H9 (cell line): ENCODE results near the gene MRPL54. TPM values are rescaled to one million over a fixed set of nuclear protein-coding genes. Genes with fewer than 3 reads are reported as not detected.
A peak's percentile ranks its signal among the peaks of the same experiment; 100 is the strongest.

Experiments
- DNase-seq: peaks from one replicate; pipeline ENCODE4 v3.0.0-alpha.2; 2017
- H2AFZ ChIP-seq: one replicate; pipeline ENCODE4 v1.6.1; 2013; ENCODE audit warnings: mild to moderate bottlenecking, low read length, control low read depth, moderate library complexity
- H2AK5ac ChIP-seq: 2 replicates; pipeline ENCODE4 v1.6.1; 2013; ENCODE audit warnings: low read length, control low read depth, mixed read lengths; ENCODE audit not compliant: insufficient read length
- H2BK120ac ChIP-seq: one replicate; pipeline ENCODE4 v1.6.1; 2013; ENCODE audit warnings: low read depth, mild to moderate bottlenecking, low read length, control low read depth, inconsistent platforms; ENCODE audit not compliant: poor library complexity, severe bottlenecking
- H2BK12ac ChIP-seq: 2 replicates; pipeline ENCODE4 v1.6.1; 2013; ENCODE audit warnings: low read length, control low read depth, mixed read lengths, low read depth; ENCODE audit not compliant: insufficient read length
- H2BK15ac ChIP-seq: 2 replicates; pipeline ENCODE4 v1.6.1; 2013; ENCODE audit warnings: low read depth, low read length, control low read depth
- H2BK20ac ChIP-seq: one replicate; pipeline ENCODE4 v1.6.1; 2013; ENCODE audit warnings: low read depth, mild to moderate bottlenecking, low read length, control low read depth, inconsistent platforms; ENCODE audit not compliant: poor library complexity, severe bottlenecking
- H2BK5ac ChIP-seq: 2 replicates; pipeline ENCODE4 v1.6.1; 2013; ENCODE audit warnings: low read length, control low read depth, mixed read lengths; ENCODE audit not compliant: insufficient read length
- H3K14ac ChIP-seq: 2 replicates; pipeline ENCODE4 v1.6.1; 2013; ENCODE audit warnings: low read length, control low read depth; ENCODE audit not compliant: insufficient read depth
- H3K18ac ChIP-seq: 2 replicates; pipeline ENCODE4 v1.6.1; 2013; ENCODE audit warnings: low read depth, mild to moderate bottlenecking, mixed read lengths, low read length, control low read depth; ENCODE audit not compliant: insufficient read length
- H3K23ac ChIP-seq: 2 replicates; pipeline ENCODE4 v1.6.1; 2013; ENCODE audit warnings: low read length, control low read depth, mixed read lengths, low read depth; ENCODE audit not compliant: insufficient read length
- H3K23me2 ChIP-seq: 2 replicates; pipeline ENCODE4 v1.6.1; 2013; ENCODE audit warnings: low read depth, mild to moderate bottlenecking, mixed read lengths, low read length, control low read depth; ENCODE audit not compliant: insufficient read length, poor library complexity, severe bottlenecking
- H3K27ac ChIP-seq: 2 replicates; pipeline ENCODE4 v1.5.1; 2013; ENCODE audit warnings: low read length, control low read depth, mixed read lengths, low read depth; ENCODE audit not compliant: insufficient read length
- H3K27me3 ChIP-seq: 2 replicates; pipeline ENCODE4 v1.6.1; 2013; ENCODE audit warnings: low read length, control low read depth, inconsistent platforms; ENCODE audit not compliant: insufficient read depth
- H3K4ac ChIP-seq: 2 replicates; pipeline ENCODE4 v1.6.1; 2013; ENCODE audit warnings: low read depth, mild to moderate bottlenecking, control low read depth, inconsistent platforms, low read length, moderate library complexity
- H3K4me1 ChIP-seq: 2 replicates; pipeline ENCODE4 v1.6.1; 2013; ENCODE audit warnings: low read length, control low read depth, inconsistent platforms; ENCODE audit not compliant: insufficient read depth
- H3K4me2 ChIP-seq: 2 replicates; pipeline ENCODE4 v1.6.1; 2013; ENCODE audit warnings: low read length, control low read depth, mixed read lengths; ENCODE audit not compliant: insufficient read length, insufficient read depth
- H3K56ac ChIP-seq: 2 replicates; pipeline ENCODE4 v1.6.1; 2013; ENCODE audit warnings: low read depth, mild to moderate bottlenecking, mixed read lengths, low read length, control low read depth; ENCODE audit not compliant: insufficient read length
- H3K79me1 ChIP-seq: 2 replicates; pipeline ENCODE4 v1.6.1; 2013; ENCODE audit warnings: low read depth, mild to moderate bottlenecking, moderate library complexity, low read length, control low read depth, inconsistent platforms; ENCODE audit not compliant: insufficient read depth, poor library complexity, severe bottlenecking
- H3K79me2 ChIP-seq: 2 replicates; pipeline ENCODE4 v1.6.1; 2013; ENCODE audit warnings: low read length, control low read depth, inconsistent platforms; ENCODE audit not compliant: insufficient read depth
- H3K9ac ChIP-seq: 2 replicates; pipeline ENCODE4 v1.6.1; 2013; ENCODE audit warnings: low read length, control low read depth, mixed read lengths; ENCODE audit not compliant: insufficient read length; ENCODE audit errors: extremely low read depth
- H3K9me3 ChIP-seq: one replicate; pipeline ENCODE4 v1.6.1; 2013; ENCODE audit warnings: low read depth, low read length, inconsistent platforms; ENCODE audit not compliant: control insufficient read depth
- H3T11ph ChIP-seq: one replicate; pipeline ENCODE4 v1.6.1; 2013; ENCODE audit warnings: mild to moderate bottlenecking, low read length, control low read depth, inconsistent platforms
- H4K20me1 ChIP-seq: one replicate; pipeline ENCODE4 v1.6.1; 2013; ENCODE audit not compliant: control insufficient read depth, insufficient read length, insufficient read depth
- H4K5ac ChIP-seq: 2 replicates; pipeline ENCODE4 v1.6.1; 2013; ENCODE audit warnings: low read depth, mild to moderate bottlenecking, mixed read lengths, low read length, control low read depth; ENCODE audit not compliant: insufficient read length
- H4K8ac ChIP-seq: replicated peaks from 2 replicates; pipeline ENCODE4 v1.6.1; 2013; ENCODE audit warnings: low read length, control low read depth, mixed read lengths, low read depth; ENCODE audit not compliant: insufficient read length
- H4K91ac ChIP-seq: 2 replicates; pipeline ENCODE4 v1.6.1; 2013; ENCODE audit warnings: low read depth, mild to moderate bottlenecking, moderate library complexity, mixed read lengths, low read length, control low read depth; ENCODE audit not compliant: insufficient read length
- H3K27ac Mint-ChIP-seq, 3 experiments: 2 replicates in 2 of 3; 3 replicates in 1 of 3; pipeline ENCODE4 v1.8.0; 2020 to 2021; ENCODE audit warnings: mixed read lengths in 3 of 3, mild to moderate bottlenecking in 1 of 3, moderate library complexity in 1 of 3
- H3K27me3 Mint-ChIP-seq: 2 replicates; pipeline ENCODE4 v1.8.0; 2021; ENCODE audit warnings: low read depth, mild to moderate bottlenecking, moderate library complexity, mixed read lengths
- H3K36me3 Mint-ChIP-seq, 3 experiments: 2 replicates in 2 of 3; 3 replicates in 1 of 3; pipeline ENCODE4 v1.8.0; 2020 to 2021; ENCODE audit warnings: low read depth in 3 of 3, mixed read lengths in 3 of 3; ENCODE audit not compliant: insufficient read depth in 1 of 3
- H3K4me1 Mint-ChIP-seq, 2 experiments: 2 replicates each; pipeline ENCODE4 v1.8.0; 2020; ENCODE audit warnings: mixed read lengths in 2 of 2
- H3K4me3 Mint-ChIP-seq, 2 experiments: 2 replicates in 1 of 2; 3 replicates in 1 of 2; pipeline ENCODE4 v1.8.0; 2020 to 2021; ENCODE audit warnings: mild to moderate bottlenecking in 2 of 2, mixed read lengths in 2 of 2, moderate library complexity in 1 of 2
- H3K9me3 Mint-ChIP-seq, 2 experiments: 2 replicates in 1 of 2; 3 replicates in 1 of 2; pipeline ENCODE4 v1.8.0; 2020; ENCODE audit warnings: mild to moderate bottlenecking in 2 of 2, mixed read lengths in 2 of 2, moderate library complexity in 1 of 2
- WGBS: extraction: QIAGEN DNeasy Blood & Tissue Kit; methylation state at CpG from one replicate; pipeline ENCODE4 v1.1.7; 2013; ENCODE audit warnings: missing lambda C conversion rate, low lambda C conversion rate, mixed read lengths; ENCODE audit not compliant: insufficient read length; ENCODE audit errors: extremely low coverage; 5-methylcytosine and 5-hydroxymethylcytosine counted together
- total RNA-seq: library from RNA; stranded (reverse); gene quantifications from 2 replicates; pipeline ENCODE4 v1.2.1, GENCODE V29; 2021
- TF ChIP-seq, protein P1 (sequence below): fragments of 200-600 bp; sonication (generic); conservative IDR thresholded peaks from 3 replicates; pipeline ENCODE4 v1.8.0; 2021; ENCODE audit warnings: antibody characterized with exemption, mild to moderate bottlenecking

MRPL54 gene
- total RNA-seq, 1 experiment from 2014 or later, result 60.0 TPM

DNA sequence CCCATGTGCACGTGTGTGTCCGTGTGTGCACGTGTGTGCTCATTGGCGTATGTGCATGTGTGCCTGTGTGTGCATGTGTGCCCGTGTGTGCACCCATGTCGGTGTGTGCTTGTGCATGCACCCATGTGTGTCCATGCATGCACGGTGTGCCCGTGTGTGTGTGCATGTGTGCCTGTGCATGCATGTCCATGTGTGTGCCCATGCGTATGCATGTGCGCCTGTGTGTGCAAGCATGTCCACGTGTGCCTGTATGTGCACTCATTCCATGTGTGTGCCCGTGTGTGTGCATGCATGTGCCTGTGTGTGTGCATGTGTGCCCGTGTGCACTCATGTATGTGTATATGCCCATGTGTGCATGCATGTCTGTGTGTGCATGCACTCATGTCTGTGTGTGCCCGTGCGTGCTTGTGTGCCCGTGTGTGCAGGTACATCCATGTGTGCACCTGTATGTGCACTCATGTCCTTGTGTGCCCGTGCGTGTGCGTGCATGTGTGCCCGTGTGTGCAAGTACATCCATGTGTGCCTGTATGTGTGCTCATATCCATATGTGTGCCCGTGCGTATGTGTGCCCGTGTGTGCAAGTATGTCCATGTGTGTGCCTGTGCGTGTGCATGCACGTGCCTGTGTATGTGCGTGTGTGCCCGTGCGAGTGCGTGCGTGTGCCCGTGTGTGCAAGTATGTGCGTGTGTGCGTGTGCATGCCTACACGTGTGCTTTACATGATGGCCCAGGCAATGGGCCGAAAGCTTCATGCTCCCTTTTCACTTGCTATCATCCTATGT lies 45.3 kb downstream of the MRPL54 start:
- Histone ChIP-seq H3K9me3 (no peaks in the 10 kb centered on the region), H3K23me2 (no peaks in the 10 kb centered on the region), H3K14ac (no peak overlapping the region; the same call in 1 of the 2 replicates), H2BK20ac (no peak overlapping the region), H3K56ac (no peak overlapping the region), H4K8ac (peak overlapping the region; percentile 1), H3K18ac (no peak overlapping the region), H3K27me3 (no peaks in the 10 kb centered on the region), H2AK5ac (no peak overlapping the region), H3K9ac (no peak overlapping the region), H2BK5ac (no peak overlapping the region), H4K5ac (peak overlapping the region; percentile 4), H4K91ac (no peak overlapping the region), H3K23ac (no peak overlapping the region), H3K4me1 (no peaks in the 10 kb centered on the region), H3K79me2 (no peaks in the 10 kb centered on the region), H2BK15ac (no peak overlapping the region), H2BK12ac (no peak overlapping the region), H2AFZ (no peak overlapping the region), H4K20me1 (no peaks in the 10 kb centered on the region), H3K4me2 (no peak overlapping the region), H2BK120ac (no peak overlapping the region), H3K27ac (no peak overlapping the region), H3K4ac (no peak overlapping the region), H3T11ph (no peak overlapping the region), H3K79me1 (no peaks in the 10 kb centered on the region)
- no peaks in the 10 kb centered on the region for H3K36me3 Mint-ChIP-seq
- peaks cover 7% of the 10 kb centered on the region for H3K27me3 Mint-ChIP-seq
- peak overlapping the region in 1 of 3 experiments; percentile 63; a peak in 2 of 7 replicates for H3K27ac Mint-ChIP-seq
- no peak for DNase-seq
- H3K4me3 Mint-ChIP-seq, result peak overlapping the region in 1 of 2 experiments; percentile 29; a peak in 1 of 5 replicates
- TF ChIP-seq, protein P1, sequence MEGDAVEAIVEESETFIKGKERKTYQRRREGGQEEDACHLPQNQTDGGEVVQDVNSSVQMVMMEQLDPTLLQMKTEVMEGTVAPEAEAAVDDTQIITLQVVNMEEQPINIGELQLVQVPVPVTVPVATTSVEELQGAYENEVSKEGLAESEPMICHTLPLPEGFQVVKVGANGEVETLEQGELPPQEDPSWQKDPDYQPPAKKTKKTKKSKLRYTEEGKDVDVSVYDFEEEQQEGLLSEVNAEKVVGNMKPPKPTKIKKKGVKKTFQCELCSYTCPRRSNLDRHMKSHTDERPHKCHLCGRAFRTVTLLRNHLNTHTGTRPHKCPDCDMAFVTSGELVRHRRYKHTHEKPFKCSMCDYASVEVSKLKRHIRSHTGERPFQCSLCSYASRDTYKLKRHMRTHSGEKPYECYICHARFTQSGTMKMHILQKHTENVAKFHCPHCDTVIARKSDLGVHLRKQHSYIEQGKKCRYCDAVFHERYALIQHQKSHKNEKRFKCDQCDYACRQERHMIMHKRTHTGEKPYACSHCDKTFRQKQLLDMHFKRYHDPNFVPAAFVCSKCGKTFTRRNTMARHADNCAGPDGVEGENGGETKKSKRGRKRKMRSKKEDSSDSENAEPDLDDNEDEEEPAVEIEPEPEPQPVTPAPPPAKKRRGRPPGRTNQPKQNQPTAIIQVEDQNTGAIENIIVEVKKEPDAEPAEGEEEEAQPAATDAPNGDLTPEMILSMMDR, result no peak
- WGBS, result no CpG with 5 or more reads among the region's 35 CpGs
- peaks cover 0 to 6% of the 10 kb centered on the region in 2 experiments; a peak in 2 of 4 replicates for H3K4me1 Mint-ChIP-seq
- H3K9me3 Mint-ChIP-seq, result peaks cover 0 to 6% of the 10 kb centered on the region in 2 experiments; a peak in 2 of 5 replicates
